ENCODE results near the gene USP34.

Gene USP34

GRCh38 chr2:61175036-61175435, 295.9 kb downstream of the USP34 start:
- peaks cover 2 to 6% of the 10 kb centered on the region in 2 experiments for H3K36me3 ChIP-seq (ENCODE audit: control insufficient read depth in 1 of 2, insufficient read depth in 2 of 2, low read depth in 1 of 2, low read length in 2 of 2)
- 95% methylated on average over 8 of the region's 8 CpGs for WGBS
- H2AFZ ChIP-seq (ENCODE audit: low read depth, low read length): no peak overlapping the region
- H4K8ac ChIP-seq (ENCODE audit: low read length): no peak overlapping the region
- H2BK15ac ChIP-seq (ENCODE audit: low read depth, poor library complexity, severe bottlenecking): no peak overlapping the region
- no peak overlapping the region for H3K4me3 ChIP-seq (ENCODE audit: insufficient read depth in 1 of 2, low read depth in 1 of 2, low read length in 2 of 2)
- no peak overlapping the region for H3K9ac ChIP-seq (ENCODE audit: low read length)
- H3K79me1 ChIP-seq (replicated peaks; ENCODE audit: low read length, poor library complexity, severe bottlenecking): peaks cover 4% of the 10 kb centered on the region
- H3K27ac ChIP-seq (ENCODE audit: low read length, poor library complexity, severe bottlenecking): no peak overlapping the region
- no peak overlapping the region for H3K4ac ChIP-seq (ENCODE audit: low read depth in 1 of 2, low read length in 2 of 2)
- H2BK12ac ChIP-seq (ENCODE audit: low read length in 2 of 2): no peak overlapping the region
- H3K14ac ChIP-seq (ENCODE audit: low read length in 2 of 2): no peak overlapping the region
- no peaks in the 10 kb centered on the region for H3K9me3 ChIP-seq (ENCODE audit: control insufficient read depth, low read length)
- DNase-seq: no peak
- peaks cover 18% of the 10 kb centered on the region for H3K4me1 ChIP-seq (ENCODE audit: control insufficient read depth, insufficient read depth, low read depth, low read length)
- no peak overlapping the region for H2BK5ac ChIP-seq (ENCODE audit: low read depth, low read length, poor library complexity, severe bottlenecking)
- H3K18ac ChIP-seq (ENCODE audit: low read depth in 1 of 2, low read length in 2 of 2): no peak overlapping the region
- H3K23ac ChIP-seq (ENCODE audit: low read length in 2 of 2): no peak overlapping the region
- H4K91ac ChIP-seq (ENCODE audit: low read length): no peak overlapping the region
- no peak overlapping the region for H2BK120ac ChIP-seq (ENCODE audit: low read depth, low read length)
- no peaks in the 10 kb centered on the region for H3K27me3 ChIP-seq (ENCODE audit: control insufficient read depth in 1 of 2, insufficient read depth in 1 of 2, low read length in 2 of 2)
- no peak overlapping the region for H3K4me2 ChIP-seq (ENCODE audit: low read length, poor library complexity, severe bottlenecking)
- H2AK5ac ChIP-seq (ENCODE audit: low read length, severe bottlenecking): no peak overlapping the region

GRCh38 chr2:61173116-61173515, 297.8 kb downstream of the USP34 start:
- Histone ChIP-seq H2BK15ac (ENCODE audit: low read depth, poor library complexity, severe bottlenecking) (no peak overlapping the region), H3K36me3 (ENCODE audit: control insufficient read depth in 1 of 2, insufficient read depth in 2 of 2, low read depth in 1 of 2, low read length in 2 of 2) (no peaks in the 10 kb centered on the region), H3K4me1 (ENCODE audit: control insufficient read depth, insufficient read depth, low read depth, low read length) (peaks cover 6% of the 10 kb centered on the region)

GRCh38 chr2:61172671-61173070, 298.2 kb downstream of the USP34 start:
- Histone ChIP-seq H3K4ac (ENCODE audit: low read depth in 1 of 2, low read length in 2 of 2) (no peak overlapping the region), H3K27me3 (ENCODE audit: control insufficient read depth in 1 of 2, insufficient read depth in 1 of 2, low read length in 2 of 2) (no peaks in the 10 kb centered on the region), H2AK5ac (ENCODE audit: low read length, severe bottlenecking) (no peak overlapping the region), H3K9me3 (ENCODE audit: control insufficient read depth, low read length) (no peaks in the 10 kb centered on the region), H2AFZ (ENCODE audit: low read depth, low read length) (no peak overlapping the region), H3K18ac (ENCODE audit: low read depth in 1 of 2, low read length in 2 of 2) (no peak overlapping the region), H3K27ac (ENCODE audit: low read length, poor library complexity, severe bottlenecking) (no peak overlapping the region), H3K14ac (ENCODE audit: low read length in 2 of 2) (no peak overlapping the region), H2BK5ac (ENCODE audit: low read depth, low read length, poor library complexity, severe bottlenecking) (no peak overlapping the region), H3K4me1 (ENCODE audit: control insufficient read depth, insufficient read depth, low read depth, low read length) (peaks cover 2% of the 10 kb centered on the region), H3K9ac (ENCODE audit: low read length) (no peak overlapping the region), H3K79me1 (replicated peaks; ENCODE audit: low read length, poor library complexity, severe bottlenecking) (no peaks in the 10 kb centered on the region), H4K91ac (ENCODE audit: low read length) (no peak overlapping the region), H3K4me2 (ENCODE audit: low read length, poor library complexity, severe bottlenecking) (no peak overlapping the region), H2BK120ac (ENCODE audit: low read depth, low read length) (no peak overlapping the region), H2BK12ac (ENCODE audit: low read length in 2 of 2) (no peak overlapping the region), H3K4me3 (ENCODE audit: insufficient read depth in 1 of 2, low read depth in 1 of 2, low read length in 2 of 2) (no peak overlapping the region), H3K23ac (ENCODE audit: low read length in 2 of 2) (no peak overlapping the region), H3K36me3 (ENCODE audit: control insufficient read depth in 1 of 2, insufficient read depth in 2 of 2, low read depth in 1 of 2, low read length in 2 of 2) (no peaks in the 10 kb centered on the region), H2BK15ac (ENCODE audit: low read depth, poor library complexity, severe bottlenecking) (no peak overlapping the region), H4K8ac (ENCODE audit: low read length) (no peak overlapping the region)
- 59% methylated on average over 1 of the region's 1 CpG for WGBS
- no peak for DNase-seq

More at GRCh38 chr2:61173116-61173515, 297.8 kb downstream of the USP34 start:
- no peak overlapping the region for H3K4ac ChIP-seq (ENCODE audit: low read depth in 1 of 2, low read length in 2 of 2)
- no peak overlapping the region for H3K27ac ChIP-seq (ENCODE audit: low read length, poor library complexity, severe bottlenecking)
- no peak overlapping the region for H2BK120ac ChIP-seq (ENCODE audit: low read depth, low read length)
- no peaks in the 10 kb centered on the region for H3K27me3 ChIP-seq (ENCODE audit: control insufficient read depth in 1 of 2, insufficient read depth in 1 of 2, low read length in 2 of 2)
- H3K14ac ChIP-seq (ENCODE audit: low read length in 2 of 2): no peak overlapping the region
- H3K79me1 ChIP-seq (replicated peaks; ENCODE audit: low read length, poor library complexity, severe bottlenecking): peaks cover 1% of the 10 kb centered on the region
- H3K4me2 ChIP-seq (ENCODE audit: low read length, poor library complexity, severe bottlenecking): no peak overlapping the region
- DNase-seq: no peak
- no peak overlapping the region for H4K8ac ChIP-seq (ENCODE audit: low read length)
- no peak overlapping the region for H2BK5ac ChIP-seq (ENCODE audit: low read depth, low read length, poor library complexity, severe bottlenecking)
- no peak overlapping the region for H3K18ac ChIP-seq (ENCODE audit: low read depth in 1 of 2, low read length in 2 of 2)
- no peaks in the 10 kb centered on the region for H3K9me3 ChIP-seq (ENCODE audit: control insufficient read depth, low read length)
- 89% methylated on average over 4 of the region's 4 CpGs for WGBS
- no peak overlapping the region for H3K9ac ChIP-seq (ENCODE audit: low read length)
- no peak overlapping the region for H4K91ac ChIP-seq (ENCODE audit: low read length)
- no peak overlapping the region for H3K23ac ChIP-seq (ENCODE audit: low read length in 2 of 2)
- H2BK12ac ChIP-seq (ENCODE audit: low read length in 2 of 2): no peak overlapping the region
- no peak overlapping the region for H2AK5ac ChIP-seq (ENCODE audit: low read length, severe bottlenecking)
- H2AFZ ChIP-seq (ENCODE audit: low read depth, low read length): no peak overlapping the region
- H3K4me3 ChIP-seq (ENCODE audit: insufficient read depth in 1 of 2, low read depth in 1 of 2, low read length in 2 of 2): no peak overlapping the region

- no peak overlapping the region for H3K14ac ChIP-seq (ENCODE audit: low read length in 2 of 2)
- no peak overlapping the region for H3K9ac ChIP-seq (ENCODE audit: low read length)
- no peak overlapping the region for H4K8ac ChIP-seq (ENCODE audit: low read length)
- peaks cover 3 to 37% of the 10 kb centered on the region in 2 experiments for H3K36me3 ChIP-seq (ENCODE audit: control insufficient read depth in 1 of 2, insufficient read depth in 2 of 2, low read depth in 1 of 2, low read length in 2 of 2)
- H2BK15ac ChIP-seq (ENCODE audit: low read depth, poor library complexity, severe bottlenecking): no peak overlapping the region
- H3K79me1 ChIP-seq (replicated peaks; ENCODE audit: low read length, poor library complexity, severe bottlenecking): no peaks in the 10 kb centered on the region
- no peak overlapping the region for H2BK5ac ChIP-seq (ENCODE audit: low read depth, low read length, poor library complexity, severe bottlenecking)
- no peak overlapping the region for H3K4ac ChIP-seq (ENCODE audit: low read depth in 1 of 2, low read length in 2 of 2)
- 98% methylated on average over 10 of the region's 10 CpGs for WGBS
- no peaks in the 10 kb centered on the region for H3K9me3 ChIP-seq (ENCODE audit: control insufficient read depth, low read length)
- no peaks in the 10 kb centered on the region for H3K4me1 ChIP-seq (ENCODE audit: control insufficient read depth, insufficient read depth, low read depth, low read length)
- H4K91ac ChIP-seq (ENCODE audit: low read length): no peak overlapping the region
- H3K18ac ChIP-seq (ENCODE audit: low read depth in 1 of 2, low read length in 2 of 2): no peak overlapping the region
- no peak overlapping the region for H3K23ac ChIP-seq (ENCODE audit: low read length in 2 of 2)
- no peaks in the 10 kb centered on the region for H3K27me3 ChIP-seq (ENCODE audit: control insufficient read depth in 1 of 2, insufficient read depth in 1 of 2, low read length in 2 of 2)
- no peak overlapping the region for H3K4me3 ChIP-seq (ENCODE audit: insufficient read depth in 1 of 2, low read depth in 1 of 2, low read length in 2 of 2)
- H2BK120ac ChIP-seq (ENCODE audit: low read depth, low read length): no peak overlapping the region
- H3K4me2 ChIP-seq (ENCODE audit: low read length, poor library complexity, severe bottlenecking): no peak overlapping the region
- no peak overlapping the region for H2AK5ac ChIP-seq (ENCODE audit: low read length, severe bottlenecking)
- H2BK12ac ChIP-seq (ENCODE audit: low read length in 2 of 2): no peak overlapping the region
- H3K27ac ChIP-seq (ENCODE audit: low read length, poor library complexity, severe bottlenecking): no peak overlapping the region
- H2AFZ ChIP-seq (ENCODE audit: low read depth, low read length): no peak overlapping the region
- no peak for DNase-seq
Observed at GRCh38 chr2:61167579-61167978, 303.3 kb downstream of the USP34 start.

Measured in mesenchymal stem cell (in vitro differentiated cells and primary cell).